Liver (tissue), 9 donors: ENCODE results near the gene PIKFYVE. TPM values are rescaled to one million over a fixed set of nuclear protein-coding genes. Genes with fewer than 3 reads are reported as not detected.

ENCODE experiments used
- DNase-seq: peaks from one replicate; pipeline ENCODE4 v3.0.0-alpha.2; 2017; ENCODE audit warnings: low spot score
- H3K27ac ChIP-seq, 2 donors: one replicate each; pipeline ENCODE4 v1.7.0; 2013; ENCODE audit warnings: inconsistent platforms in 2 of 2, low read length in 2 of 2, control low read depth in 1 of 2, low read depth in 1 of 2, mild to moderate bottlenecking in 1 of 2
- H3K27me3 ChIP-seq, 4 donors: one replicate each; pipeline versions ENCODE4 v1.6.1 to v1.7.0; 2013; ENCODE audit warnings: low read length in 3 of 4, inconsistent platforms in 1 of 4, mild to moderate bottlenecking in 1 of 4, moderate library complexity in 1 of 4; ENCODE audit not compliant: control insufficient read depth in 4 of 4, insufficient read depth in 4 of 4
- H3K36me3 ChIP-seq, 4 donors: one replicate each; pipeline versions ENCODE4 v1.6.1 to v1.7.0; 2013; ENCODE audit warnings: low read length in 3 of 4, mild to moderate bottlenecking in 3 of 4, low read depth in 1 of 4, moderate library complexity in 1 of 4; ENCODE audit not compliant: control insufficient read depth in 4 of 4, insufficient read depth in 3 of 4
- H3K4me1 ChIP-seq, 4 donors: one replicate each; pipeline versions ENCODE4 v1.6.1 to v1.7.0; 2013; ENCODE audit warnings: low read length in 3 of 4, mild to moderate bottlenecking in 3 of 4, moderate library complexity in 1 of 4; ENCODE audit not compliant: control insufficient read depth in 4 of 4, insufficient read depth in 4 of 4
- H3K4me3 ChIP-seq, 3 donors: one replicate each; pipeline versions ENCODE4 v1.6.1 to v1.7.0; 2013; ENCODE audit warnings: low read length in 3 of 3, control low read depth in 1 of 3, low read depth in 1 of 3, mild to moderate bottlenecking in 1 of 3
- H3K9ac ChIP-seq, 2 donors: one replicate each; pipeline ENCODE4 v1.7.0; 2013; ENCODE audit warnings: low read length in 2 of 2, mild to moderate bottlenecking in 2 of 2, moderate library complexity in 2 of 2, control low read depth in 1 of 2, low read depth in 1 of 2
- H3K9me3 ChIP-seq, 4 donors: one replicate each; pipeline versions ENCODE4 v1.6.1 to v1.7.0; 2013; ENCODE audit warnings: low read length in 3 of 4; ENCODE audit not compliant: control insufficient read depth in 4 of 4
- CTCF ChIP-seq: fragments of 150-350 bp; IDR thresholded peaks from 2 replicates; pipeline ENCODE4 v1.5.1; 2017; ENCODE audit warnings: improper control_type of control experiment, low read depth, low read length; ENCODE audit not compliant: missing input control
- FOXA1 ChIP-seq: IDR thresholded peaks from 2 replicates; pipeline ENCODE4 v1.6.1; 2016; ENCODE audit warnings: antibody characterized with exemption
- HNF4A ChIP-seq, 2 donors: conservative IDR thresholded peaks; 2 replicates each; pipeline ENCODE4 v1.6.1; 2016; ENCODE audit warnings: antibody characterized with exemption in 2 of 2, mild to moderate bottlenecking in 2 of 2
- HNF4G ChIP-seq: IDR thresholded peaks from 2 replicates; pipeline ENCODE4 v1.6.1; 2016; ENCODE audit warnings: antibody characterized with exemption
- RAD21 ChIP-seq, 2 donors: IDR thresholded peaks; 2 replicates each; pipeline ENCODE4 v1.6.1; 2016; ENCODE audit warnings: antibody characterized with exemption in 2 of 2, mild to moderate bottlenecking in 2 of 2
- SP1 ChIP-seq: IDR thresholded peaks from 2 replicates; pipeline ENCODE4 v1.6.1; 2018; ENCODE audit warnings: antibody characterized with exemption, mild to moderate bottlenecking
- TAF1 ChIP-seq: conservative IDR thresholded peaks from 2 replicates; pipeline ENCODE4 v1.6.1; 2016; ENCODE audit warnings: antibody characterized with exemption, mild to moderate bottlenecking
- ZBTB33 ChIP-seq: IDR thresholded peaks from 2 replicates; pipeline ENCODE4 v1.6.1; 2016; ENCODE audit warnings: antibody characterized with exemption
- WGBS: extraction: QIAGEN DNeasy Blood & Tissue Kit; methylation state at CpG from one replicate; pipeline ENCODE4 v1.1.7; 2013; 5-methylcytosine and 5-hydroxymethylcytosine counted together
- polyA plus RNA-seq, 2 donors: library from polyadenylated mRNA; stranded (reverse) in 1 of 2; unstranded in 1 of 2; fragments of 200-250 nt in 1 of 2; fragments of >200 nt in 1 of 2; fragmentation: Nextera tagmentation in 1 of 2; extraction: Ambion mirVana in 1 of 2; gene quantifications; one replicate each; pipeline versions ENCODE4 v1.2.1 to v1.2.3, GENCODE V29; 2013 to 2015
- total RNA-seq, 2 donors: library from RNA; depleted of rRNA; stranded (reverse); fragments of >200 nt; gene quantifications; one replicate each; pipeline ENCODE4 v1.2.3, GENCODE V29; 2014
- donor health status: healthy.
- donor health status: healthy.
- donor health status: healthy.
- donor health status: healthy.
- donor health status: healthy.

Gene PIKFYVE
- total and polyA plus RNA-seq, 4 donors, result 3.5 to 23.1 (median 9.1) TPM

GRCh38 chr2:208407667-208408066, 141.6 kb downstream of the PIKFYVE start:
- Histone ChIP-seq H3K4me3 (no peak overlapping the region), H3K27ac (no peak overlapping the region), H3K9ac (no peak overlapping the region), H3K27me3 (peaks cover 3 to 10% (median 7%) of the 10 kb centered on the region in 4 donors), H3K4me1 (peaks cover 3 to 10% (median 6%) of the 10 kb centered on the region in 4 donors), H3K9me3 (peaks cover 0 to 4% (median 0%) of the 10 kb centered on the region in 4 donors), H3K36me3 (no peaks in the 10 kb centered on the region)
- TF ChIP-seq RAD21 (IDR thresholded peaks at IDR 0.05), result peak; percentile 62 to 68
- TF ChIP-seq HNF4A (conservative IDR thresholded peaks at IDR 0.05), result no peak
- TF ChIP-seq TAF1, result no peak
- no peak for TF ChIP-seq FOXA1
- TF ChIP-seq CTCF, result peak; percentile 26
- TF ChIP-seq HNF4G, result no peak
- TF ChIP-seq ZBTB33, result no peak
- TF ChIP-seq SP1, result no peak
- DNase-seq, result no peak
- 20% methylated on average over 9 of the region's 9 CpGs for WGBS

Other genes starting within 250 kb of the PIKFYVE start
- 10 to 100 TPM in 1 of 2 donors, 1 to 10 TPM in 1; 5.5 to 18.3 TPM for gene PLEKHM3, start 240.7 kb upstream of the PIKFYVE start, total RNA-seq
- 1 to 10 TPM; 3.0 to 5.5 TPM for gene PLEKHM3, start 240.7 kb upstream of the PIKFYVE start, polyA plus RNA-seq
- not detected for gene CRYGD, start 141.7 kb upstream of the PIKFYVE start, total RNA-seq
- not detected for gene CRYGD, start 141.7 kb upstream of the PIKFYVE start, polyA plus RNA-seq
- not detected for gene CRYGC, start 136.4 kb upstream of the PIKFYVE start, total RNA-seq
- not detected for gene CRYGC, start 136.4 kb upstream of the PIKFYVE start, polyA plus RNA-seq
- not detected for gene CRYGB, start 120.1 kb upstream of the PIKFYVE start, total RNA-seq
- not detected for gene CRYGB, start 120.1 kb upstream of the PIKFYVE start, polyA plus RNA-seq
- not detected for gene CRYGA, start 102.7 kb upstream of the PIKFYVE start, total RNA-seq
- gene CRYGA, start 102.7 kb upstream of the PIKFYVE start, polyA plus RNA-seq, result not detected
- gene C2orf80, start 76.2 kb upstream of the PIKFYVE start, total RNA-seq, result not detected
- gene C2orf80, start 76.2 kb upstream of the PIKFYVE start, polyA plus RNA-seq, result not detected
- 100 to 1,000 TPM; 144 to 188 TPM for gene IDH1, start 11.2 kb upstream of the PIKFYVE start, total RNA-seq
- 100 to 1,000 TPM; 134 to 140 TPM for gene IDH1, start 11.2 kb upstream of the PIKFYVE start, polyA plus RNA-seq
- gene PTH2R, start 140.5 kb downstream of the PIKFYVE start, total RNA-seq, result 1 to 10 TPM in 1 of 2 donors, under 1 TPM in 1; 0.08 to 1.5 TPM
- gene PTH2R, start 140.5 kb downstream of the PIKFYVE start, polyA plus RNA-seq, result under 1 TPM in 1 of 2 donors, not detected in 1; 0.01 TPM